ENCODE data around the gene ACAP2.

GRCh38 chr3:195259154-195259474 lies 183.7 kb downstream of the ACAP2 start:
- no peak for TF ChIP-seq CTCF (IDR thresholded peaks at IDR 0.05 in 8 of 11, conservative IDR thresholded peaks at IDR 0.05 in 3 of 11)
- TF ChIP-seq POLR2AphosphoS5 (IDR thresholded peaks at IDR 0.05), result no peak

All from spleen (tissue), 7 donors.